Measurements from ENCODE around the gene ACAP2.
A peak's percentile ranks its signal among the peaks of the same experiment; 100 is the strongest.
"Not testable (repeated sequence)": the region's sequence is repeated elsewhere in the genome, so short reads cannot be mapped to it uniquely, and the experiment has no call there.

The ACAP2 gene

GRCh38 chr3:195240939-195241338 lies 201.9 kb downstream of the ACAP2 start:
- DNase-seq, result no peak

- DNase-seq, result no peak
Measured at GRCh38 chr3:195240171-195240701, 202.6 kb downstream of the ACAP2 start.

GRCh38 chr3:195239121-195239520 lies 203.7 kb downstream of the ACAP2 start:
- no peak for DNase-seq

- no peak for DNase-seq
Measured at GRCh38 chr3:195238586-195239118, 204.2 kb downstream of the ACAP2 start.

GRCh38 chr3:195238081-195238571 lies 204.7 kb downstream of the ACAP2 start:
- DNase-seq, result no peak

- no peak for DNase-seq
Measured at GRCh38 chr3:195236801-195237570, 205.8 kb downstream of the ACAP2 start.

- no peak for DNase-seq
Measured at GRCh38 chr3:195236076-195236798, 206.6 kb downstream of the ACAP2 start.

GRCh38 chr3:195230244-195230643 lies 212.6 kb downstream of the ACAP2 start:
- no peak for DNase-seq

GRCh38 chr3:195228886-195229285 lies 213.9 kb downstream of the ACAP2 start:
- DNase-seq, result not testable (repeated sequence)

GRCh38 chr3:195227871-195228270 lies 214.9 kb downstream of the ACAP2 start:
- no peak for DNase-seq

GRCh38 chr3:195226900-195227447 lies 215.8 kb downstream of the ACAP2 start:
- peak; percentile 28 for DNase-seq

- no peak for DNase-seq
Measured at GRCh38 chr3:195226445-195226844, 216.4 kb downstream of the ACAP2 start.

GRCh38 chr3:195224980-195225580 lies 217.7 kb downstream of the ACAP2 start:
- DNase-seq, result no peak
